Stimulated activated CD4-positive, alpha-beta T cell treated with anti-CD3 and anti-CD28 coated beads, Interleukin-15, amount 100 ng/mL, for 48 hours (primary cell): ENCODE results near the gene IFNG.

Source experiments
- DNase-seq, 2 donors: peaks; one replicate each; pipeline ENCODE4 v3.0.0-alpha.2; 2020; ENCODE audit warnings: low read depth in 2 of 2

Gene IFNG

GRCh38 chr12:68166317-68166831 lies 6.8 kb upstream of the IFNG start:
- no peak for DNase-seq

DNA sequence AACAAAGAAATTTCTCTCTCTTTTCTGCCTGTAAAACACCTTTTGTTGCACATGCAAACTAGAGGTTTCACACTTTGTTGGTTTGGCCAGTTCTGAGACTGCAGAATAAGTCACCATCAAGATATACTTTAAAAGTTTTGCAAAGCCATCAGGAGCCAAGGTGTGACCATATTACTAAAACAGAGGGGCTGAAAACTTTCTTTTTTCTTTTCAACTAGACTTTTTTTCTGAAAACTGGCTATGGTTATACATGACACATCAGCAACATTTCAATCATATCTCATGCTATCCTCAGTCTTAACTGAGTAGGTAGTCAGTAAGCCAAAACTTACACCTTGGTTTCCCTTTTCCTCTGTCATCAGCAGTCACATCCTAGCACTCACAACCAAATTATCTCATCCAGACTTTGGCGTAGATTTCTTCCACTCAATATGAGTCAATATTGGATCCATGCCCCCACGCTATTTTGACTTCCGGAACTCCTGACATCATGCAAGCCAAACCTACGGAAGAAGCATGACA lies 4.1 kb upstream of the IFNG start:
- no peak for DNase-seq

DNA sequence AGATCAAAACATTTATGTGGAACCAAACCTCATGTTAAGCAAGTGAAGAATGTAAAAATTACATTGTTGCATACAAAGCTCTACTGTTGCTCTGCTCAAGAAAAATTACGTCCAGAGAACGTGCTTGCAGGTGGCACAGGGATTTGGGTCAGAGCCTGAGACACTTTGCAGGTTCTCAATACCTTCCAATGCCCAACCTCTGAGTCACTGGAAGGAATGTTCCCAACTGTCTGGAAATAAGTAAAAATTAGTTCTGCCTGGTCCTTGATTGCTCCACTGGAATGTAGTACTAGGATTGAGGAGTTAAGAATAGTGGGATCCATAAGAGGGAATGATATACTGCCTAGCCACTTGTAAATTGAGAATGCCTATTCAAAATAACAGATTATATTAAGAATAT lies 2.8 kb upstream of the IFNG start:
- DNase-seq = no peak

DNA sequence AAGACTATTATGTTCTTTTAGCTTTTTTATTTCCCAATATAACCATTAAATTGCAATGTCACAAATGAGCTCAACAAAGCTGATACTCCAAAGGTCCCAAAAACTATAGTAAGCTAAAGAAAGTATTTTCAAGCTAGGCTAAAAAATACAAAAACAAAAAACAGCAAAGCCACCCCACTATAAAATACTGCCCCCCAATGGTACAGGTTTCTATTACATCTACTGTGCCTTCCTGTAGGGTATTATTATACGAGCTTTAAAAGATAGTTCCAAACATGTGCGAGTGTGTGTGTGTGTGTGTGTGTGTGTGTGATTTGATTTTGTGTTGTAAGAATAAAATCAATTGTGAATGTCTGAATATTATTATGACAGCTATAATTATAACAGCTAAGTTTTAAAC lies 1.1 kb downstream of the IFNG start:
- DNase-seq = no peak

DNA sequence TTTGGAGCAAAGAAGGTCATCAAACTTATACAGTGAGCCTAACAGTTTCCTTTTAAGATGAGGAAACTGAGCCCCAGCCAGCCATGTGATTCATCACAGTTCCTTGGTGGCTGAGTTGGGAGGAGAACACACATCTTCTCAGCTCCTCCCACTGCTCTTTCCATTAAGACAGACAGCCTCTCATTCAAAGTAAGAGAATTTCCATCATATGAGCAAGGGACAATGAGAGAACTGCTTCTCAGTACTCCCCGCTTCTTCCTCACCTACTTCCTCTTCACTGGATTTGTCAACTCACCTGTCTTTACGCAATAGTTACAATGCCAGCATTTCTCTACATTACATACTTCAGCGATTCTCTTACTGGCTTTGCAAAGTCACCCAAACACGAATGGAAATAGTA lies 2.2 kb downstream of the IFNG start:
- no peak for DNase-seq

- DNase-seq = no peak
These were observed 2.9 kb downstream of the IFNG start for GRCh38 chr12:68156636-68157035.

DNA sequence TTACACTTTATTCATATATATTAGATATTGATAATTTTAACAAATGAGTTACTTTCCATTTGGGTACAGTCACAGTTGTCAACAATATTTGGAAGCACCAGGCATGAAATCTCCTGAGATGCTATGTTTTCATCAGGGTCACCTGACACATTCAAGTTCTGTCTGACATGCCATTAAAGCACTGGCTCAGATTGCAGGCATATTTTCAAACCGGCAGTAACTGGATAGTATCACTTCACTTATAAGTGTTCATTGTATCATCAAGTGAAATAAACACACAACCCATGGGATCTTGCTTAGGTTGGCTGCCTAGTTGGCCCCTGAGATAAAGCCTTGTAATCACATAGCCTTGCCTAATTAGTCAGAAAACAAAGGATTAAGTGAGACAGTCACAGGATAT lies 4.8 kb downstream of the IFNG start:
- no peak for DNase-seq

DNA sequence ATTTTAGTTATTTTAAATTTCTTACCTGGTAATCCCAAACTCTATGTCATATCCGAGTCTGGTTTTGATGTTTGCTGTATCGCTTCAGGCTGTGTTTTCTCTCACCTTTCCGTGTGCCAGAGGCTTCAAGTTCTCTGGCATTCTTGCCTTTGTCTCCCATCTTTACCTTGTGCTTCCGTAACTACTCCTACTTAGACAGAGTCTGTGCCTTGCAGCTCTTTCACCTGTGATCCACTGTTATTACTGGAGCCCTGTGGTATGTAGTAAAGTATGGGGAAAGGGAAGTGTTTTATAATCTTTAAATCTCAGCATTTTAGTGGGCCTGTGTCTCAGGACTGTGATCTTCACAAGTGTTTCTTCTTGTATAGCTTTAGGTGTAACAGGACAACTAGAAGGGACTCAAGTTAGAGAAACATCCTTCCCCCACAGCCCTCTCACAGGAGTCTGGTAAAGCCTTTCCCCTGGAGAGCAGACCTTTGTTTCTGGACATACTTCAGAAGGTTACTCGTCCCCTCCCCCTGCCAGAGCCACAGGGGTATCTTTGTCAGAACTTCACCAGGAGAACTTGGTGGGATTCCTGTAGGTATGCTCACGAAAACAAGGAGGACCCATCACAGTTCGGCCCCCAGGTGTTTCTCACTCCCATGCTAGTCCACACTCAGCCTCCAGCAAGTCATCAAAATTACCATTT lies 11.1 kb downstream of the IFNG start:
- DNase-seq = no peak

DNA sequence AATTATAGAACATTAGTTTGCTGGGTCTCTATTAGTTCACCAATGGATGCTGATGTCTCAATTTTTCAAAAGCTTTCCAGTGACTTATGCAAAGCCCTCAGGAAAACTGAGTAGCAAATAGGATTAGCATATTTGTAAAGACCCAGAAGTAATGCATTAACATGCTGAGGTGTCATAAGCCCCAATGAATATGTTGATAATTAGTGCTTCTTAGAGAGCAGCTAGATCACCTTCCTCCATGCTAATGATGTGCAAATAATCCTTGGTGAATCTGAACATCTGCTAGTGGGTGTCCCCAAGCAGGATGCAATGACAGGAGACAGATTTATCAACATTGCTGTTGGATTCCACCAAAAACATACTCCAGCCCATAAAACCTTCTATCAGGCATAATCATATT lies 19.0 kb downstream of the IFNG start:
- DNase-seq = no peak

- DNase-seq = no peak
These were observed 19.6 kb downstream of the IFNG start for GRCh38 chr12:68139941-68140340.

GRCh38 chr12:68139001-68139400 lies 20.5 kb downstream of the IFNG start:
- DNase-seq = no peak

- DNase-seq = no peak
These were observed 21.1 kb downstream of the IFNG start for GRCh38 chr12:68138480-68138879.

DNA sequence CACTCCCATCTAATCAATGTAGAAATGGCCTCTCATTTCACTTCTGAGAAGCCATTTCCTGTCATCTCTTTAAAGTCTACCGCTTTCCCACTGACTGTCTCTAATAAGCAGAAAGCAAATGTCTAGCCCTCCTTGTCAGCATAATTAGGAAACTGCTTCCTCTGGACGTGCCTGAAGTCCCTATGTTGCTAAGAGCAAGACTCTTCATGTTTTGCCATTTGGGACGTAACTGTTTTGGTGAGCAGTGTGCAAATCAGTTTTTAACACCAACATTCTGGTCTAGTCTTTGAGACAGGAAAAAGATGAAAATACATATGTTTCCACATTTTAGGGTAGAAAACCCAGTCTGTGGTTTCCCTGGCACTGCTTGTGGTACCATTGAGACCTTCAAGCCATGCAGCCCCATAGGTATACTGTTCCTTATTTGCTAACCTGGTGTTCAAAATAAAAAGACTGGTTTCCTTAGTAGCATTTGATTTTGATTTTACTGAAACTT lies 22.2 kb downstream of the IFNG start:
- no peak for DNase-seq

DNA sequence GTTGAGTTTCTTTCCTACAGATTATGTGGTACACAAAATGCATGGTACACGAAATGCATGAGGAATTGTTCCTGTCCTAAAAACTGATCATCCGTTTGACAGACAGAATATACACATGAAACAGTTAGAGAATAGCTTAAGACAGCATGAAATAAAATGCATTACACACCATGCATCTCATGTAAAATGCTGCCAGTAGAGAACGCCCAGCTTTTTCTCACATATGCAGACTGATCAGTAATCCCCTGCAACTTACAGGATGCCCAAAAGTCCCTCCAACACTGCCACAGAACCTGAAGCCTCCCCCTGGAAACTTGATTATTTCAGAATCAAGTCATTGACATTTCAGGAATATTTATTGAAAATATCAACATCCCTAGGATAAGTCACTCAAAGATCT lies 24.0 kb downstream of the IFNG start:
- no peak for DNase-seq

- no peak for DNase-seq
These were observed 27.6 kb downstream of the IFNG start for GRCh38 chr12:68131867-68132414.

DNA sequence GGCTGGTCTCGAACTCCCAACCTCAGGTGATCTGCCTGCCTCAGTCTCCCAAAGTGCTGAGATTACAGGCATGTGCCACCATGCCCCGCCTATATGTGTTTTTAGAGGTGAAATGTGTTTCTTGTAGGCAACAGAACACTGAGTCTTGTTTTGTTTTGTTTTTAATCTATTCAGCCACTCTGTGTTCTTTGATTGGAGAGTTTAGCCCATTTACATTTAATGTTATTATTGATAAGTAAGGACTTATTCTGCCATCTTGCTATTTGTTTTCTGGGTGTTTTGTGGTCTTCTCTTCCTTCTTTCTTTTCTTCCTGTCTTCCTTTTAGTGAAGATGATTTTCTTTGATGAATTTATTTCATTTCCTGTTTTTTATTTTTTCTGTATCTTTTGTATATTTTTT lies 29.6 kb downstream of the IFNG start:
- no peak for DNase-seq

GRCh38 chr12:68122236-68122920 lies 37.2 kb downstream of the IFNG start:
- no peak for DNase-seq

DNA sequence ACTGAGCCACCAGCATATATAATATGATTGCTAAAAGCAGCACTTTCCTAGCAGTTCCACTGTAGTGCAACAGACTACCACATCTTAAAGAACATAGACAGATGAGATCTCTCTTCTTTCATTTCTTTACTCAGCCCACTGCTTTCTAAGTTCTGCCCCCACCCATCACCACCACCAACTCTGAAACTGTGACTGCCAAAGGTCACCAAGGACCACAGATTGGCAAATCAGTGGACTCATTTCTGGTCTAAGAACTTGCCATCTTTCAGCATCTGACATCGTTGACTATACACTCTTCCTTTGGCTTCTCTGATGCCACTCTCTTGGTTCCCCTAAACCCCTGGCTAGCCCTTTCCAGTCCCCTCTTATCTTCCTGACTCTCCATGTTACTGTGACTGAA lies 38.4 kb downstream of the IFNG start:
- DNase-seq = peak; percentile 36 to 49

- peak; percentile 64 to 70 for DNase-seq
These were observed 39.8 kb downstream of the IFNG start for GRCh38 chr12:68119724-68120211.

DNA sequence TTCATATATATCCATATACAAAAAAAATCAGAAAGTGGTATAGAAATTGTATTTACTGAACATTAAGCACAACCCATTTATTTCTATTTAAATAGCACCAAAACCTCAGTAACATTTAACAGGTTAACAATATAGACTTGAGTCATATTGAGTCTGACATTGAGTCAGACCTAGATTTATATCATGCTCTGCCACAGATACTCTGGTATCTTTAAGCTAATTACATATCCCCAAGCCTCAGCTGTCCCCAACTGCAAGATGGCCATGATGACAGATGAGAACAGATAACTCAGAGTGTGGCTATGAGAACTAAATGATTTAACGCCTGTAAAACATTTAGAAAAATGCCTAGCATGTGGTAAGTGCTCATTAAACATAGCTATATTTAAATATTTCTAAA lies 40.3 kb downstream of the IFNG start:
- DNase-seq = no peak

DNA sequence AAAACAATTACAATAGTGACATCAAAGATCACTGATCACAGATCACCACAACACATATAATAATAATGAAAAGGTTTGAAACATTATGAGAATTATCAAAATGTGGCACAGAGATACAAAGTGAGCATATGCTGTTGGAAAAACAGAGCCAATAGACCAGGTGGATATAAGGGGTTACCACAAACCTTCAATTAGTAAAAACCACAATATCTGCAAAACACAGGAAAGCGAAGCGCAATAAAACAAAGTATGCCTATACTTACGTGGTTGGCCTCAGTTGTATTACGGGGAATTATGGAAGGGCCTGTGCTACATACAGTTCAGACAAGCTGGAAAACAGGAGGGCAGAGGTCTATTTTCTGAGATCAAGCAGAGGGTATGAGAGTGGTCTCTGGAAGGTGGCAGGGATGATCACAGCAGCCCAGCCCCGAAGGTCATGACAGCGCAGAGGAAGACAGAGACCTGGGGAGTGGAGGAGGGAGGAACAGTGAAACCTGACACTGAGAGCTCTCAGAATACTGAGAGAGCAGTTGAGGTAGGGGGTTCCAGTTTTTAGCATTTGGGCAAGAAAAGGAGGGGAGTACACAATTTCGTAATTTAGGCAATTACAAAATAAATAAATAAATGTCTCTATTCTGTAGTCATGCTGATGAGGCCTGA lies 41.3 kb downstream of the IFNG start:
- no peak for DNase-seq

DNA sequence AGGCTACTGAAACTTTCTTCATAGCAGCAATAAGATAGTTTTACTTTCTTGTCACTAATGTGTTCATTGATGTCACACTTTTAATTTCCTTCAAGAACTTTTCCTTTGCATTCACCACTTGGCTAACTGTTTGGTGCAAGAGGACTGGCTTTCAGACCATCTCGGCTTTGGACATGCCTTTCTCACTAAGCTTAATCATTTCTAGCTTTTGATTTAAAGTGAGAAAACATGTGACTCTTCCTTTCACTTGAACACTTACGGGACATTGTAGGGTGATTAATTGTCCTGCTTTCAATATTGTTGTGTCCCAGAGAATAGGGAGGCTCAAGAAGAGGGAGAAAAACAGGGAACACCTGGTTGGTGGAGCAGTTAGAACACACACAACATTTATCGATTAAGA lies 41.9 kb downstream of the IFNG start:
- no peak for DNase-seq
